ENCODE data around the gene FRMPD4.

DNA sequence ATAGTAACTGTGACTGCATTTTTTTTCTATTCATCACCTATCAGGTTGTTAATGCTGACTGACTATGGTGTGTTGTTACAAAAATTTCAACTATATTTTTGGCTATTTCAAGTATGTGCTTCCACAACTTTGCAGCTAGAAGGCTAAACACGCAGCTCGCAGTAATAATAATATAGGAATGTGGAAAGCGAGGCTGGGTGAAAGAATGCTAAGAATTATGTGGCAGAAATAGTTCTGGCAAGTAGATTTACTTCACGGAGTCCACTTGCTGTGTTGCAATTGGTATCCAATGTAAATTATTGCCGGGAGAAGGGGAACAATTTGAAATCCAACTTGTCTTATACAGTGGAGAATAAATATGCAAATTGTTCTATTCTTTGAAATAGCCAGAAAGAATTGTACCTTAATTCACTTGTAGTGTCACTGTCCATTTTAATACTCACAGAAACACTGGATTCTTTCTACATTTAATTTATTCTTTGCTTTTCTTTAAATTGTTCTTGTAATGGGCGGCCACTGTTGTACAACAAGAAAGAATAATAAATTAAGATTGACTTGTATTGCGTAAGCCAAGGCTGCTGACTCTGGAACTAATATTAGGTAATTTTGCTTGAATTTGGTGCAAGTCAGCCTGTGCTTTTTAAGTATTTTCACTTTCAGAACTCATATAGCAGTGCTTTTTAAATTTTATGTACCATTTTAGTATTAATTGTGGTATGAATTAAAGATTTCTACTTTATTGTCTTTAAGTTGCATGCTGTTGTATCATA lies 154.9 kb downstream of the FRMPD4 start:
- TF ChIP-seq POLR2A (IDR thresholded peaks at IDR 0.05), result no peak
- TF ChIP-seq, protein P1, sequence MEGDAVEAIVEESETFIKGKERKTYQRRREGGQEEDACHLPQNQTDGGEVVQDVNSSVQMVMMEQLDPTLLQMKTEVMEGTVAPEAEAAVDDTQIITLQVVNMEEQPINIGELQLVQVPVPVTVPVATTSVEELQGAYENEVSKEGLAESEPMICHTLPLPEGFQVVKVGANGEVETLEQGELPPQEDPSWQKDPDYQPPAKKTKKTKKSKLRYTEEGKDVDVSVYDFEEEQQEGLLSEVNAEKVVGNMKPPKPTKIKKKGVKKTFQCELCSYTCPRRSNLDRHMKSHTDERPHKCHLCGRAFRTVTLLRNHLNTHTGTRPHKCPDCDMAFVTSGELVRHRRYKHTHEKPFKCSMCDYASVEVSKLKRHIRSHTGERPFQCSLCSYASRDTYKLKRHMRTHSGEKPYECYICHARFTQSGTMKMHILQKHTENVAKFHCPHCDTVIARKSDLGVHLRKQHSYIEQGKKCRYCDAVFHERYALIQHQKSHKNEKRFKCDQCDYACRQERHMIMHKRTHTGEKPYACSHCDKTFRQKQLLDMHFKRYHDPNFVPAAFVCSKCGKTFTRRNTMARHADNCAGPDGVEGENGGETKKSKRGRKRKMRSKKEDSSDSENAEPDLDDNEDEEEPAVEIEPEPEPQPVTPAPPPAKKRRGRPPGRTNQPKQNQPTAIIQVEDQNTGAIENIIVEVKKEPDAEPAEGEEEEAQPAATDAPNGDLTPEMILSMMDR (IDR thresholded peaks at IDR 0.05 in 8 of 11, conservative IDR thresholded peaks at IDR 0.05 in 3 of 11), result no peak
